ENCODE measurements around the gene CDKAL1.
A peak's percentile ranks its signal among the peaks of the same experiment; 100 is the strongest.
"Not testable (repeated sequence)": the region's sequence is repeated elsewhere in the genome, so short reads cannot be mapped to it uniquely, and the experiment has no call there.

Gene CDKAL1

DNA sequence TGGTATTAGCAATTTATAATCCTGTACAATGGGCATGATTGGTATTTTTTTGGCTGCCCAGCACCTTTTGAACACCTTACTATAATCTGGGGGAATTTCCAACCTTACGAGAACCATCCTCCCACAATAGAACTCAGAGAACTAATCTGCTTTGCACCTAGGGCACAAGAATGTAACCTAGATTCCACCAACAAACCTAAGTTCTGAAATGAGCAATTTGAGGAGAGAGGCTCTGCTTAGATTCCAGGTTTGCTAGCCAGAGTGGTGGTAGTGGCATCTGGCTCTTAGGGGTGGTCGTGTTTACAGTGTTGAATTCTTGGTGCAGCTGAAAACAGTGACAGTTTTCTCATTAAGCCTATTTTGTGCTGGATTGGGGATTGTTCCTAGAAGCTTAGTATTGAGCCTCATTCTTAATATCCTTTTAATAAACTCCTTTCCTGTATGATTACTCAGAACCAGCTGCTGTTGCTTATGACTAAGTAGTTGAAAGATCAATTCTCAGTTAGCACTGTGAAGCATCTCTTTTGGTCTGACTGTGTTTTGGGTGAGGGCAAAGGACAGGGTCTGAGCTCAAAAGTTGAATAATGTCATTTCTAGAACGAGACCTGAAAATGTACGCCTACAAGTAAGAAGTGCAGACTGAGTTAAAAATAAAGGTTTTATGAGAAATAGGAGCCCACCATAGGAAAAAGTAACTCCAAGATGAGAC is 385.6 kb downstream of the CDKAL1 start:
- peak; percentile 39 for DNase-seq (ENCODE audit: low read depth)

DNA sequence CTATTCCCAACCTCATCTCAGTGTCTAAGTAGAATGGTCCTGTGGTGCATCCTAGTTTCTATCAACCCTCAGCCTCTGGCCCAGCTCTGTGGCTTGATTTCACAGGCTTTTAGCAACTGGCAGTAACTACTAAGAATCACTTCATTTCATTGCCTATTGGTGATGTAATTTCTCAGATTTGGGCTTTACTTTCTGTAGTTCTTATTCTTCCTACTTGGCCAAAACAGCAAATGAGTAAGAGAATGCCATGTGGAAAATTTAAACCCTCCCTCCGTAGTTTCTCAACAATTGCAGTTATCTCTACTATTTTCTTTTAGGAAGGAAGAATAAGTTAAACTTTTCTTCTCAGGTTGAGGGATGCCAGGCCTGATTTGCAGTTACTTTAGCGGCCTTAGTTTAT is 387.3 kb downstream of the CDKAL1 start:
- no peak overlapping the region for H3K4me3 ChIP-seq (ENCODE audit: low read depth, low read length)
- no peak for DNase-seq (ENCODE audit: low read depth)
- TF ChIP-seq, protein P1, sequence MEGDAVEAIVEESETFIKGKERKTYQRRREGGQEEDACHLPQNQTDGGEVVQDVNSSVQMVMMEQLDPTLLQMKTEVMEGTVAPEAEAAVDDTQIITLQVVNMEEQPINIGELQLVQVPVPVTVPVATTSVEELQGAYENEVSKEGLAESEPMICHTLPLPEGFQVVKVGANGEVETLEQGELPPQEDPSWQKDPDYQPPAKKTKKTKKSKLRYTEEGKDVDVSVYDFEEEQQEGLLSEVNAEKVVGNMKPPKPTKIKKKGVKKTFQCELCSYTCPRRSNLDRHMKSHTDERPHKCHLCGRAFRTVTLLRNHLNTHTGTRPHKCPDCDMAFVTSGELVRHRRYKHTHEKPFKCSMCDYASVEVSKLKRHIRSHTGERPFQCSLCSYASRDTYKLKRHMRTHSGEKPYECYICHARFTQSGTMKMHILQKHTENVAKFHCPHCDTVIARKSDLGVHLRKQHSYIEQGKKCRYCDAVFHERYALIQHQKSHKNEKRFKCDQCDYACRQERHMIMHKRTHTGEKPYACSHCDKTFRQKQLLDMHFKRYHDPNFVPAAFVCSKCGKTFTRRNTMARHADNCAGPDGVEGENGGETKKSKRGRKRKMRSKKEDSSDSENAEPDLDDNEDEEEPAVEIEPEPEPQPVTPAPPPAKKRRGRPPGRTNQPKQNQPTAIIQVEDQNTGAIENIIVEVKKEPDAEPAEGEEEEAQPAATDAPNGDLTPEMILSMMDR (conservative IDR thresholded peaks at IDR 0.05; ENCODE audit: low read depth, low read length): no peak

More for the DNA sequence above, 385.6 kb downstream of the CDKAL1 start:
- TF ChIP-seq, protein P1 (conservative IDR thresholded peaks at IDR 0.05; ENCODE audit: low read depth, low read length): no peak
- no peak overlapping the region for H3K4me3 ChIP-seq (ENCODE audit: low read depth, low read length)

DNA sequence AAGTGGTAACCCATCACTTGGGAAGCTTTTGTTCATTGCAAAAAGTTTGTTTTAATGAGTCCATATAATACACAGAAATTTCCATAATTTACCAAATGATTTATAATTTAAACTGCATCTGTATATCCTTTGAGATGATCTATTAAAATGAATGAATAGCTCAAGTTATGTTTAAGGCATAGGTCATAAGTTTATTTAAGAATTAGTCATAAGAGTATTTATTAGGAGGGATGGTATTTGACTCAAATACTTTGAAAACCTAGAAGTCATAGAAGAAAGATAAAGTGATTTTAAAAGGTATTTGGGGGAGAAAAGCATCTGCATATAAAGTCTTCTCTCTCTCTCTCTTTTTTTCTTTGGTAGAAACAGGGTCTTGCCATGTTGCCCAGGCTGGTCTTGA is 388.5 kb downstream of the CDKAL1 start:
- no peak for DNase-seq (ENCODE audit: low read depth)
- TF ChIP-seq, protein P1 (conservative IDR thresholded peaks at IDR 0.05; ENCODE audit: low read depth, low read length): no peak
- no peak overlapping the region for H3K4me3 ChIP-seq (ENCODE audit: low read depth, low read length)

DNA sequence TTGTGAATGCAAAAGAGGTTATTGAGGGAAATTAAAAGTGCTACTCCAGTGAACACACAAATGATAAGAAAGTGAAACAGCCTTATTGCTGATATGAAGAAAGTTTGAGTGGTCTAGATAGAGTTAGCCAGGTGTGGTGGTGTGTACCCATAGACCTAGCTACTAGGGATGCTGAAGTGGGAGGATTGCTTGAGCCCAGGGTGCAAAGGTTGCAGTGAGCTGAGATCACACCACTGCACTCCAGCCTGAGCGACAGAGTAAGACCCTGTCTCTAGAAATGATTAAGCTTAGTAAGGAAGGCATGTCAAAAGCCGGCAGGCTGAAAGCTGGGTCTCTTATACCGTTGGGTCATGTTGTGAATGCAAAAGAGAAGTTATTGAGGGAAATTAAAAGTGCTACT is 389.8 kb downstream of the CDKAL1 start:
- not testable (repeated sequence) for DNase-seq (ENCODE audit: low read depth); H3K4me3 ChIP-seq (ENCODE audit: low read depth, low read length)

DNA sequence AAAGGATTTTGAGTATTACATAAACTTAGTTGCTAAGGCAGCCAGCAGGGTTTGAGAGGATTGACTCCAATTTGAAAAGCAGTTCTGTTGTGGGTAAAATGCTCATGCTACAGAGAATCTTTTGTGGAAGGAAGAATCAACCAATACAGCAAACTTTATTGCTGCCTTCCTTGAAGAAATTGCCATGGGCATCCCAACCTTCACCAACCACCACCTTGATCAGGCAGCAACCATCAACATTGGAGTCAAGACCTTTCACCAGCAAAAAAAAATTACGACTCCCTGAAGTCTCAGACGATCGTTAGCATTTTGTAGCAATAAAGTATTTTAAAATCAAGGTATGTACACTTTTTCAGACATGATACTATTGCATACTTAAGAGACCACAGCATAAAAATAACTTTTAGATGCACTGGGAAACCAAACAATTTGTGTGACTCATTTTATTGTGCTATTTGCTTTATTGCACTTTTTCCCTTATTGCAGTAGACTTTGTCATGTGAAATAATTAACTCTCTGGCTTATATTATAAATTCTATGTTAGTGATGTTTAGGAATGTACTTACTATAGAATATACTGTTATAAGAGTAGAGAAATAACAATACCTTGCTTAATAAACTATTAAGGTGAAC is 390.8 kb downstream of the CDKAL1 start:
- DNase-seq (ENCODE audit: low read depth): no peak
- TF ChIP-seq, protein P1 (conservative IDR thresholded peaks at IDR 0.05; ENCODE audit: low read depth, low read length): no peak
- H3K4me3 ChIP-seq (ENCODE audit: low read depth, low read length): no peak overlapping the region

DNA sequence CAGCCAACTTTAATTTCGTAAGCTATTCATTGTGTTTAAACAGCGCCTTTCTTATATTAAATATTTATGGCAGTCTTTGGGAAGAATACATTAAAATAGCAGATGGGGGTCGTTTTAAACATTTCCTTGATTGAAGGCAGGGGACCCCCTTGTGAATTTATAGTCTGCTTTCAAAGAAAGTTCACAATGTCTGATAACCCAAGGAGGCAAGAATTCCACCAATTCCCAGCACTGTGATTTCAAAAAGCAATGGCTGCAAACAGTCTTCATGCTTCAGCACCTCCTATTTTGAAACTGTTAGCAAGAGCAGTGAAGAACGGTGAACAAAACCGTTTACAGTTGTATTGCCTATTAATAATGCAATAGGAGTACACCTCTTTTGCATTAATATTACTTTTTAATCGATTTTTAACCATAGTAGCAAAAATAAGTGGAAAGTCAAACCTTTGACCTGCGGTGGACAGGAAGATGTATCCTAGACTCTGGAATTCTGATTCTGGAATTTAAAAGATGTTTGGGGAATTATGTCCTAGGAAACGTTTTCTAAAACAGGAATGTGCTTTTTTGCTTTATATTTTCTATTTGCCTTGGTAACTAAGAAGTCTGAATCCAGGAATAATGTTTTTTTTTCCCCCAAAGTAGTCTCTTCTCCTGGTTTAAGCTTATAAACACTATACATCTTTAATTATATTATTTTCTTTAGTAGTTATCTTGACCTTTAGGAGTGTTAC is 393.0 kb downstream of the CDKAL1 start:
- DNase-seq (ENCODE audit: low read depth): no peak
- TF ChIP-seq, protein P1 (conservative IDR thresholded peaks at IDR 0.05; ENCODE audit: low read depth, low read length): no peak
- no peak overlapping the region for H3K4me3 ChIP-seq (ENCODE audit: low read depth, low read length)

DNA sequence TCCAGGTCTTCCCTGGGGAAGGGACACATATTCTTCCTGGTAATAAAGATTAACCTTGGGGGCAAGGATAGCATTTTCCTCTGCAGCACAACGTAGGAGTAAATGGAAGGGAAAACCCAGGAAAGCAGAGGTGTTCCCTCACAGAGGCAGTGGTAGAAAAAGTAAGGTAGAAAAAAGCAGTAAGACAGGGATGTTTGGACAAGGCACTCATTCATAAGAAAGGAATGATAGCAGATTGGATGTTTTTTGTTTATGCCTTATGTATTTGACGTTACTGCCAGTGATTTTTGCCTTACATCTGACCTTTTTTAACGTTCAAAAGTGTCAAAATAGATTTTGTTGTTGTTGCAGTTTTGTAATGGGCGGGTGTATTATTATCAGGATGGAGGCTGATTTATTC is 395.0 kb downstream of the CDKAL1 start:
- no peak overlapping the region for H3K4me3 ChIP-seq (ENCODE audit: low read depth, low read length)
- peak; percentile 51 for DNase-seq (ENCODE audit: low read depth)
- TF ChIP-seq, protein P1 (conservative IDR thresholded peaks at IDR 0.05; ENCODE audit: low read depth, low read length): no peak

Data from choroid plexus epithelial cell (primary cell).